ENCODE data around the gene KANSL1. TPM values are rescaled to one million over a fixed set of nuclear protein-coding genes. Genes with fewer than 3 reads are reported as not detected.

The KANSL1 gene
- total RNA-seq, 1 donor from 2014 or later = 91.5 TPM

DNA sequence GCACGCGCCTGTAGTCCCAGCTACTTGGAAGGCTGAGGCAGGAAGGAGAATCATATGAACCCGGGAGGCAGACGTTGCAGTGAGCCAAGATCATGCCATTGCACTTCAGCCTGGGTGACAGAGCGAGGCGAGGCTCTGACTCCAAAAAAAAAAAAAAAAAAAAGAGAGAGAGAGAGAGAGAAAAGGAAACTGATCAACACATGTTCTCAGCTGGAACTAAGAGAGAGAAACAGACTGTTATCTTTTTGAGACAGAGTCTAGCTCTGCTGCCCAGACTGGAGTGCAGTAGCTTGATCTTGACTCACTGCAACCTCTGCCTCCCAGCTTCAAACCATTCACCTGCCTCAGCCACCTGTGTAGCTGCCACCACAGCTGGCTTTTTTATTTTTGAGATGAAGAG lies 133.7 kb downstream of the KANSL1 start:
- Mint-ChIP-seq H3K36me3 (ENCODE audit: low read depth) (peaks cover 50% of the 10 kb centered on the region), H3K27me3 (ENCODE audit: low read depth) (no peaks in the 10 kb centered on the region), H3K4me1 (ENCODE audit: low read depth) (peaks cover 30% of the 10 kb centered on the region), H3K4me3 (ENCODE audit: low read depth) (no peak overlapping the region), H3K27ac (no peak overlapping the region), H3K9me3 (no peaks in the 10 kb centered on the region)
- intact Hi-C loops (cut with micrococcal nuclease) = loop anchor here (10.0 kb wide), 1 partner anchor 155 kb away; no protein-coding TSS in a partner anchor
- no peak for DNase-seq (ENCODE audit: low spot score)

DNA sequence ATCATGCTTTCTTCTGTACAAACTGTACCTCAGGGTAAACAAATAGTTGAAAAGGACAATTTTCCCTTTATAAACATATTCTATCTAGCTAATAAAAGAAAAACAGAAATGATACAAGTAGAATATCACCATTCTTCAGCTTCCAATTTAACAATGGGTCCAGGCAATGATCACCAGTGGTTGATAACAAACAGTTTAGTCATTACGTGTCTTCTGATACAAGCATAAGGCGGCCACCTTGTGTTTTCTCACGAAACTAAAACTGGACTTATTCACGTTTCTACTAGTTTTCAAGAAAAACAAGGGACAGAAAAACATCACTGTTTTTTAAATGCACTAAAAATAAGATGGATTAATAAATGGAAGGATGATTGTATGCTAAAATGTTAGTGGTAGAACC lies 135.9 kb downstream of the KANSL1 start:
- Mint-ChIP-seq H3K9me3 (no peaks in the 10 kb centered on the region), H3K27ac (peak overlapping the region; percentile 17), H3K4me3 (ENCODE audit: low read depth) (no peak overlapping the region), H3K27me3 (ENCODE audit: low read depth) (no peaks in the 10 kb centered on the region), H3K4me1 (ENCODE audit: low read depth) (peaks cover 39% of the 10 kb centered on the region), H3K36me3 (ENCODE audit: low read depth) (peaks cover 48% of the 10 kb centered on the region)
- intact Hi-C loops (cut with micrococcal nuclease) = loop anchor here (2.0 to 10.0 kb wide), 2 partner anchors 43 to 153 kb away; no protein-coding TSS in a partner anchor
- DNase-seq (ENCODE audit: low spot score) = no peak

DNA sequence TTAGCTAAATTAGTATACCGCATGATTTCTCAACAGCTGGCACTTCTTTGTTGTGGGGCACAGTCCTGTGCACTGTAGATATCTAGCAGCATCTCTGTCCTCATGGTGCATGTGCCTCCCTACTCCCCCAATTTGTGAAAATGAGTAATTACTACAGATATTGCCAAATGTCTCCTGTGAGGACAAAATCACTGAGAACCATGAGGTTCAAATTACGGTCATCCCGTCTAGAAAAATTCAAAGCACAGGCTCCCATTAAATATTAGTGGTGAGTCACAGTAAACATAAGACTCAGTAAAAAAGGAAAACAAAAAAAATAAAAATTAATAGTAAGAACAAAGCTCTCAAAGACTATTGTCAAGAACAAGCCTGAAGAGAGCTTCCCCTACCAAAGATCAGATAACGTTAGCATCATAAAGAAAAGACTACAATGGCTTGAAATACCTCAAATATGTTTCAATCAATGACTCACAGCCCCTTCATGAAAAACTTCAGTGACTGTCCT lies 136.4 kb downstream of the KANSL1 start:
- intact Hi-C loops (cut with micrococcal nuclease) = loop anchor here (2.0 to 10.0 kb wide), 2 partner anchors 44 to 152 kb away; no protein-coding TSS in a partner anchor
- H3K27ac Mint-ChIP-seq = peak overlapping the region; percentile 78
- no peak for DNase-seq (ENCODE audit: low spot score)
- peaks cover 44% of the 10 kb centered on the region for H3K4me1 Mint-ChIP-seq (ENCODE audit: low read depth)
- H3K36me3 Mint-ChIP-seq (ENCODE audit: low read depth) = peaks cover 49% of the 10 kb centered on the region
- H3K9me3 Mint-ChIP-seq = no peaks in the 10 kb centered on the region
- H3K27me3 Mint-ChIP-seq (ENCODE audit: low read depth) = no peaks in the 10 kb centered on the region
- H3K4me3 Mint-ChIP-seq (ENCODE audit: low read depth) = no peak overlapping the region

DNA sequence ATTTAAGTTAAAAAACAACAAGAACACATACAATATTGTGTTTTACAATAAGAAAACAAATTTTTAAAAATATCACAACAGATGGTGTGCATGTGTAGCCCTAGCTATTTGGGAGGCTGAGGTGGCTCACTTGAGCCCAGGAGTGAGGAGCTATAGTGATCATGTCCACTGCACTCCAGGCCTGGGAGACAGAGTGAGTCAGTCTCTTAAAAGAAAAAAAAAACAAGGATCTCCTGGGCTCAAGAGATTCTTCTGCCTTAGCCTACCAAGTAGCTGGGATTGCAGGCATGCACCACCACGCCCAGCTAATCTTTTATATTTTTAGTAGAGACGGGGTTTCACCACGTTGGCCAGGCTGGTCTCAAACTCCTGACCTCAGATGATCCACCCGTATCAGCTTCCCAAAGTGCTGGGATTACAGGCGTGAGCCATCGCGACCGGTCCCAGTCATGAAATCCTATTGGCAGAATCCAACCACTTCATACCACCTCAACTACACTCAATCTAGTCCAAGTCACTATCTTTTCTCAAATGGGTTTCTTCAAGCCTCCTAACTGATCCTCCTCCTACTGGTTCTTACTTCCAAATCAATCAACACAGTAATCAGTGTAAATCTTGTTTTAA lies 139.2 kb downstream of the KANSL1 start:
- Mint-ChIP-seq H3K27ac (peak overlapping the region; percentile 64), H3K36me3 (ENCODE audit: low read depth) (peaks cover 61% of the 10 kb centered on the region), H3K27me3 (ENCODE audit: low read depth) (no peaks in the 10 kb centered on the region), H3K9me3 (no peaks in the 10 kb centered on the region), H3K4me3 (ENCODE audit: low read depth) (no peak overlapping the region), H3K4me1 (ENCODE audit: low read depth) (peaks cover 58% of the 10 kb centered on the region)
- intact Hi-C loops (cut with micrococcal nuclease) = loop anchor here (2.0 to 10.0 kb wide), 2 partner anchors 103 to 149 kb away; no protein-coding TSS in a partner anchor
- no peak for DNase-seq (ENCODE audit: low spot score)

DNA sequence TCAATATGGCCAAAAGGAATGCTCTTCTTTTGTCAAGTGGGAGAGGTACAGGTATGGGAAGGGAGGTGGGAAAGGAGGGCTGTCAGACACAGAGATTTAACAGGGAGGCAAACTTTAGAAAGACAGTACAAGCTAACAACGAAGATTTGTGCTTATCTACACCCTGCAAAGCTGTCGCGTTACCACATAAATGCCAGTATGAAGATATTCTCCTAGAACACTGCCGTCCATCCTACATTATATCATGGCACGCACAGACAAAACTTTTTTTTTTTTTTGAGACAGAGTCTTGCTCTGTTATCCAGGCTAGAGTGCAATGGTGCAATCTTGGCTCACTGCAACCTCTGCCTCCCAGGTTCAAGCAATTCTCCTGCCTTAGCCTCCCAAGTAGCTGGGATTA lies 143.6 kb downstream of the KANSL1 start:
- H3K9me3 Mint-ChIP-seq = no peaks in the 10 kb centered on the region
- intact Hi-C loops (cut with micrococcal nuclease) = loop anchor here (10.0 kb wide), 1 partner anchor 145 kb away; no protein-coding TSS in a partner anchor
- no peak for DNase-seq (ENCODE audit: low spot score)
- peaks cover 48% of the 10 kb centered on the region for H3K4me1 Mint-ChIP-seq (ENCODE audit: low read depth)
- no peak overlapping the region for H3K4me3 Mint-ChIP-seq (ENCODE audit: low read depth)
- no peak overlapping the region for H3K27ac Mint-ChIP-seq
- H3K36me3 Mint-ChIP-seq (ENCODE audit: low read depth) = peaks cover 78% of the 10 kb centered on the region
- H3K27me3 Mint-ChIP-seq (ENCODE audit: low read depth) = no peaks in the 10 kb centered on the region

DNA sequence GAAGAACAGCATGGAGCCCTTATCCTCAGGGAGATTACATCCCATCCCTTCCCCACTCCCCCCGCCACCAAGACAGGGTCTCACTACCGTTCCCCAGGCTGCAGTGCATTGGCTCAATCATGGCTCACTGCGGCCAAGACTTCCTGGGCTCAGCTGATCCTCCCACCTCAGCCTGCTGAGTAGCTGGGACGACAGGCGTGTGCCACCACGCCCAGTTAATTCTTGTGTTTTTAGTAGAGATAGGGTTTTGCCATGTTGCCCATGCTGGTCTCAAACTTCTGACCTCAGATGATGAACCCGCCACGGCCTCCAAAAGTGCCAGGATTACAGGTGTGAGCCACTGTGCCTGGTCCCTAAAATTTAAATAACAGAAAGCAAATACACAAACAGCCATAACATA lies 145.4 kb downstream of the KANSL1 start:
- Mint-ChIP-seq H3K9me3 (no peaks in the 10 kb centered on the region), H3K4me3 (ENCODE audit: low read depth) (no peak overlapping the region), H3K36me3 (ENCODE audit: low read depth) (peaks cover 83% of the 10 kb centered on the region), H3K4me1 (ENCODE audit: low read depth) (peaks cover 43% of the 10 kb centered on the region), H3K27ac (no peak overlapping the region), H3K27me3 (ENCODE audit: low read depth) (no peaks in the 10 kb centered on the region)
- DNase-seq (ENCODE audit: low spot score) = no peak
- intact Hi-C loops (cut with micrococcal nuclease) = no loop called here

DNA sequence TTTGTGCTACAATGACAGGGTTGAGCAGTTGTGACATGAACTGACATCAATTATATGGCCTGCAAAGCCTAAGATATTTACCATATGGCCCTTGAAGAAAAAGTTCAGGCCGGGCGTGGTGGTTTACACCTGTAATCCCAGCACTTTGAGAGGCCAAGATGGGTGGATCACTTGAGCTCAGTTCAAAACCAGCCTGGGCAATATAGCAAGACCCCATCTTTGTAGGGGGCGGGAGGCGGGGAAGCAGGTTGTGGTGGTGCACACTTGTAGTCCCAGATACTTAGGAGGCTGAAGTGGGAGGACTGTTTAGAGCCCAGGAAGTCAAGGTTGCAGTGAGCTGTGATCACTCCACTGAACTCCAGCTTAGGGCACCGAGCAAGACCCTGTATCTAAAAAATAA lies 145.8 kb downstream of the KANSL1 start:
- DNase-seq (ENCODE audit: low spot score) = no peak
- Mint-ChIP-seq H3K27ac (no peak overlapping the region), H3K36me3 (ENCODE audit: low read depth) (peaks cover 81% of the 10 kb centered on the region), H3K27me3 (ENCODE audit: low read depth) (no peaks in the 10 kb centered on the region), H3K4me1 (ENCODE audit: low read depth) (peaks cover 42% of the 10 kb centered on the region), H3K9me3 (no peaks in the 10 kb centered on the region), H3K4me3 (ENCODE audit: low read depth) (no peak overlapping the region)
- intact Hi-C loops (cut with micrococcal nuclease) = no loop called here

DNA sequence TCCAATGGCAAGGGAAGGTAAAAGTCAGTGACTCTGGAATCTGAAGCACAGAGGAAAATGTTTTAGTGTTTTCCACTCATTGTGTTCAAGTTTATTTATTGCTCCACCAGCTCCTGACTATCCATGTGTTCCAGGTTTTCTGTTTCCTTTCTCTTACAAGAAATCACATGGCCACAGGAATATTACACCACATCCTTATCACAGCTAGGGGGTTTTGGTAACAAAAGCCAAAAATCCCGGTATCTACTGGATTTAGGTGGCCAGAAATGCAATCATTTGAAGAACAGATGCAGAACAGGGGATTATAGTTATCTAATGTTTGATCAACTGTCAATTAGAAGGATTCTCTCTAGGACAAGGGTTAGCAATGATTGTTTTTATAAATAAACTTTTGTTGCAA lies 146.3 kb downstream of the KANSL1 start:
- DNase-seq (ENCODE audit: low spot score) = no peak
- H3K4me3 Mint-ChIP-seq (ENCODE audit: low read depth) = no peak overlapping the region
- intact Hi-C loops (cut with micrococcal nuclease) = no loop called here
- H3K27me3 Mint-ChIP-seq (ENCODE audit: low read depth) = no peaks in the 10 kb centered on the region
- H3K27ac Mint-ChIP-seq = no peak overlapping the region
- H3K4me1 Mint-ChIP-seq (ENCODE audit: low read depth) = peaks cover 38% of the 10 kb centered on the region
- no peaks in the 10 kb centered on the region for H3K9me3 Mint-ChIP-seq
- H3K36me3 Mint-ChIP-seq (ENCODE audit: low read depth) = peaks cover 79% of the 10 kb centered on the region

DNA sequence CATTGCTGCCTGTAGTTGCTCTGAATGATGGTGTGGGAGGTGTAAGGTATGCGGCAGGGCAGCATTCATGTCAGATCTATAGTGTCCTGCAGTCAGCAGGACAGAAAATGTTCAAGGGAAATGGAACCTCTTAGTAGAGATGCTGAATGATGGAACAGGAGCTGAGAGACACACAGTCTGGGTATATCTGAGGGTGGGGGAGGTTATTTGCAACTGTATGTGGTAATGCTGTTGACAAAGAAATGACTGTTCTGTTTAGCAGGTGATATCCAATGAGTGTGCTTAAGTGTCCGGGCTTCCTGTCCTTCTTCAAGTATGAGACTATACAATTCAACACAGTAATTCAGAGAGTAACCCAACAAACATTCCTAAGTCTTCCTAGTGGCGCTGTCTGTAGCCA lies 147.6 kb downstream of the KANSL1 start:
- intact Hi-C loops (cut with micrococcal nuclease) = no loop called here
- Mint-ChIP-seq H3K4me3 (ENCODE audit: low read depth) (no peak overlapping the region), H3K27ac (peak overlapping the region; percentile 69), H3K9me3 (no peaks in the 10 kb centered on the region), H3K27me3 (ENCODE audit: low read depth) (no peaks in the 10 kb centered on the region), H3K36me3 (ENCODE audit: low read depth) (peaks cover 77% of the 10 kb centered on the region), H3K4me1 (ENCODE audit: low read depth) (peaks cover 26% of the 10 kb centered on the region)
- DNase-seq (ENCODE audit: low spot score) = no peak

DNA sequence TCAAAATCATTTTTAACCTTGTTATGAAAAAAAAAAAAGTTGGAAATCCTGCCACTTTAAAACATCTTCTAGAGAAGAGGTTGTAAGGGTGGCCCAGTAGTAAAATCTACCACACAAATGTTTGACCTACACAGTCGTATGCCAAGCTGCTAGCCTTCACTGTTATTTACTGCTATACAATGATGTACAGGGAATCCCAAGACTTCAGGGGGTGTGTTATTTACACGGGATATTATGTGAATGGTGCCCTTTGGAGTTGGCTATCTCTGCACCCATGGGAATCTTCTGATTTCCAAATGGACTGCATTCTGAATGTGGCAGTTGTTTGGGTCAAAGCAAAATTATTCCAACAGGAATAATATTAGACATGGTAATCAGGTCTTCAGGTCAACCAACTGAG lies 148.2 kb downstream of the KANSL1 start:
- no peak overlapping the region for H3K27ac Mint-ChIP-seq

DNA sequence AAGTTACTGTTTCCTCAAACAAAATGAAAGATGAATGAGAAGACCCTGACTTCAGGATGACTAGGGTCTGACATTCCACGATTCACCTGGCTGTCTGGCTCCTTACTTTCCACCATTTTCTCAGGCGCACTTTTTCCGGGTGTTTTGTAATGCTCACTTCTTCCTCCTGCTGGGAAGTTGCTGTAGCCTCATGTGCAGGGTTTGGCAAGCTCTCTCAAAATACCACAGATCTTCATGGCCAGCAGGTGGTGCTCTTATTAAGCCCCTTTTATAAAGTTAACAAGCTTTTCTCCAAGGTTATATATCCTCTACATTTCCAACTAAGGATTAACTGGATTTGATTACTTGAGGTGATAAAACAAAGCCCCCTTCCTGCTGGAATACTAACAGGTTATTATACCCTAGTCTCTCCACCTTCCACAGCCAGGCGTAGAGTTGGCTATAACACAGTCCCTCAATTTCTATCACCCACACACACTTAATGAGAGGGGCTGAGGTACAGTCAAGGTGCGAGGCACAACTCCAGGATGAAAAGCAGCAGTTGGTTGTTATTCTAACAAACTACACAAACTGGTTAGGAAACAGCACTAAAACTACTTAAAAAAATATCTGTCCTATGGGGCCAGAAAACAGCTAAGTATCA lies 148.8 kb downstream of the KANSL1 start:
- Mint-ChIP-seq H3K27me3 (ENCODE audit: low read depth) (no peaks in the 10 kb centered on the region), H3K9me3 (no peaks in the 10 kb centered on the region), H3K27ac (no peak overlapping the region), H3K4me3 (ENCODE audit: low read depth) (no peak overlapping the region), H3K4me1 (ENCODE audit: low read depth) (peaks cover 19% of the 10 kb centered on the region), H3K36me3 (ENCODE audit: low read depth) (peaks cover 76% of the 10 kb centered on the region)
- intact Hi-C loops (cut with micrococcal nuclease) = loop anchor here (5.0 kb wide), 1 partner anchor 168 kb away; no protein-coding TSS in a partner anchor
- no peak for DNase-seq (ENCODE audit: low spot score)

More for the DNA sequence above, 148.2 kb downstream of the KANSL1 start:
- Mint-ChIP-seq H3K9me3 (no peaks in the 10 kb centered on the region), H3K4me3 (ENCODE audit: low read depth) (no peak overlapping the region), H3K36me3 (ENCODE audit: low read depth) (peaks cover 77% of the 10 kb centered on the region), H3K27me3 (ENCODE audit: low read depth) (no peaks in the 10 kb centered on the region), H3K4me1 (ENCODE audit: low read depth) (peaks cover 22% of the 10 kb centered on the region)
- no peak for DNase-seq (ENCODE audit: low spot score)
- intact Hi-C loops (cut with micrococcal nuclease) = loop anchor here (5.0 kb wide), 1 partner anchor 167 kb away; no protein-coding TSS in a partner anchor

DNA sequence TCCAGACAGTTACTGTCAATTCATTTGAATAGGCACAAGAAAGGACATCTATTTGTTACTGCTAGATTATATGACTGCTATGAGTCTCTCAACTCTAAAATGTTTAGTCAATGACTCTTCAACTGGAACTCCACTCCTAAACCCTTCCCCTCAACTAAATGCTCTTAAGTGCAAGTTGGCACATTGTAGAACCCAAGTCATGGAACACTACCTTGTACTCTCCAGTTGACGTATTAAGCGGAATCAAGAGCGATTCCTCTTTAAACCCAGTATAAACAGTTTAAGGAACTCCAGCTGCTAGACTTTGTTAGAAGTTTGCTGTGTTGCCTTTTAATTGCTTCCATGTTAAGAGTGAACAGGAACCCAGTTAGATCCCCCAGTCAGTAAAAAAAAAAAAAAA lies 149.6 kb downstream of the KANSL1 start:
- H3K27me3 Mint-ChIP-seq (ENCODE audit: low read depth) = no peaks in the 10 kb centered on the region
- peak overlapping the region; percentile 5 for H3K27ac Mint-ChIP-seq
- DNase-seq (ENCODE audit: low spot score) = no peak
- H3K4me3 Mint-ChIP-seq (ENCODE audit: low read depth) = no peak overlapping the region
- H3K36me3 Mint-ChIP-seq (ENCODE audit: low read depth) = peaks cover 78% of the 10 kb centered on the region
- intact Hi-C loops (cut with micrococcal nuclease) = loop anchor here (5.0 kb wide), 1 partner anchor 169 kb away; no protein-coding TSS in a partner anchor
- H3K4me1 Mint-ChIP-seq (ENCODE audit: low read depth) = peaks cover 19% of the 10 kb centered on the region
- H3K9me3 Mint-ChIP-seq = no peaks in the 10 kb centered on the region

DNA sequence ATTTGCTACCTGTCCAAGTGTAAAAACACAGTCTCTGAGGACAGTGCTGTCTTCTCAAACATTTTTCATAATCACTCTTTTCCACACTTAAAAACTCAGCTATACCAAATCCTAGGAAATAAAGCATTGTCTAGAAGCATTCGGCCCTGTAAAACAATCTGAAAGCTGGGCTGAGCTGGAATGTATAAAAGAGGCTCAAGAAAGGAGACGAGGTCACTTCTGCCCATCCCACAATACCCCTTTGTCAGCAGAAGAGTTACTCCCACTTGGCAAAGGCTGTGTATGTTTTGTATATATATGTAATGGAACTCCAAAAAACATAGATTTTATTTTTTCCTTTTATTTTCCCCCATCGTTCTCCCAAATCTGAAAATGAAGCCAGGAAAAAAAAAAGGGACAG lies 150.3 kb downstream of the KANSL1 start:
- H3K4me3 Mint-ChIP-seq (ENCODE audit: low read depth) = no peak overlapping the region
- no peak overlapping the region for H3K27ac Mint-ChIP-seq

More for the DNA sequence above, 150.3 kb downstream of the KANSL1 start:
- Mint-ChIP-seq H3K27me3 (ENCODE audit: low read depth) (no peaks in the 10 kb centered on the region), H3K4me1 (ENCODE audit: low read depth) (peaks cover 17% of the 10 kb centered on the region), H3K36me3 (ENCODE audit: low read depth) (peaks cover 78% of the 10 kb centered on the region), H3K9me3 (no peaks in the 10 kb centered on the region)
- intact Hi-C loops (cut with micrococcal nuclease) = loop anchor here (5.0 kb wide), 1 partner anchor 169 kb away; no protein-coding TSS in a partner anchor
- no peak for DNase-seq (ENCODE audit: low spot score)
